Activated naive CD8-positive, alpha-beta T cell treated with anti-CD3 and anti-CD28 coated beads, Interleukin-2, amount 50 U/mL, for 16 hours (primary cell): ENCODE measurements around the gene IGFBP1.

Source experiments
- DNase-seq: peaks from one replicate; pipeline ENCODE4 v3.0.0-alpha.2; 2020; ENCODE audit warnings: low read depth, low spot score

The IGFBP1 gene

GRCh38 chr7:45937301-45937700 is 49.0 kb downstream of the IGFBP1 start:
- DNase-seq: no peak

DNA sequence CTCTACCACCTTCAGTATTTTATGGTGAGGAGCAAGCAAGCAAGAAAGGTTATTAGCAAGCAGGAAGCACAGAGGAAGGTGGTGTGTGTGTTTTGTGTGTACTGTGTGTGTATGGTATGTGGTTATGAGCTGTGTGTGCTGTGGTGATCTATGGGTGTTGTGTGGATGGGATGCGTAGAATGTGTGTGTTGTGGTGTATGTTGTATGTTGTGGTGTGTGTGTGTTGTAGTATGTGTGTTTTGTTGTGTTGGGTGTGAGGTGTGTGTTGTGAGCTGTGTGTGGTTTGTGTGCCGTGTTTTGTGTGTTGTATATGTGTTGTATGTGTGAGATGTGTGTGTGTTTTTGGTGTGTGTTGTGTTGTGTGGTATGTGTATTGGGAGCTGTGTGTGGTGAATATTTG is 49.6 kb downstream of the IGFBP1 start:
- no peak for DNase-seq

DNA sequence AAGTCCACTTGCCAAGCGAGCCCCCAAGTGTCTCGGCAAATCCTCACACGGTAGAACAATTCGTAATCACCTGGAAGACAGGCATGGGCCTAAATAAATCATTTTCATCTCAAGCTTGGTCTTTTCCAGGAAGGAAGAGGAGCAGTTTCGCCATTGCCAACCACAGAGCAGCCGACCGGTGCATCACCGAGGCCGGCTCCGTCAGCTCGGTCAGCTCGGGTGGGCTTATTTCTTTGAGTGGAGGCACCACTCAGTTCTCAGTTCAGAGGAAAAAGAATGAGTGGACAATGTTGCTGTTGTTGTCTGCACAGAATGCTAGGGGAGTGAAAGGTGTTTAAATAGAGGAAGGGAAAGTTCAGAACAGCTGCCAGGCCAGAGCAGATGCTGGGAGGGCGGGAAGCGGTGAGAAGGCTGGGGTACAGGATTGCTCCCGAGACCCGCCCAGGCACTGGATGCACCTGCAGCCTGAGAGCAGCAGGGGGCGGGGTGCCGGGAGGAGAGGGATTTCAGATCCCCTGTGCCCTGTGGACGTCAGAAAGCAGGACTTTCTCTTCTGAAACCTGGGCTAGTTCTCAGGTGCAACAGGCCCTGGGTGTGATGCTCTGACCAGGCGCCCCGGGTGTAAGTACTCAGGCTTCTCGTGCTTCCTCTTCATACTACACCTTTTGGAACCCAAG is 50.5 kb downstream of the IGFBP1 start:
- DNase-seq: no peak

- no peak for DNase-seq
Observed at GRCh38 chr7:45939574-45939973, 51.3 kb downstream of the IGFBP1 start.

GRCh38 chr7:45940237-45940781 is 52.0 kb downstream of the IGFBP1 start:
- peak; percentile 12 for DNase-seq

GRCh38 chr7:45940939-45941338 is 52.7 kb downstream of the IGFBP1 start:
- DNase-seq: no peak
